22Rv1 (cell line): Measurements from ENCODE around the gene RELA.

Experiments used
- CTCF ChIP-seq: fragments of 450-650 bp; IDR thresholded peaks from 2 replicates; pipeline ENCODE4 v1.5.1; 2017; ENCODE audit warnings: mild to moderate bottlenecking
- ZFX ChIP-seq: fragments of 450-650 bp; IDR thresholded peaks from 2 replicates; pipeline ENCODE4 v1.6.1; 2017; ENCODE audit warnings: antibody characterized with exemption, borderline replicate concordance

DNA sequence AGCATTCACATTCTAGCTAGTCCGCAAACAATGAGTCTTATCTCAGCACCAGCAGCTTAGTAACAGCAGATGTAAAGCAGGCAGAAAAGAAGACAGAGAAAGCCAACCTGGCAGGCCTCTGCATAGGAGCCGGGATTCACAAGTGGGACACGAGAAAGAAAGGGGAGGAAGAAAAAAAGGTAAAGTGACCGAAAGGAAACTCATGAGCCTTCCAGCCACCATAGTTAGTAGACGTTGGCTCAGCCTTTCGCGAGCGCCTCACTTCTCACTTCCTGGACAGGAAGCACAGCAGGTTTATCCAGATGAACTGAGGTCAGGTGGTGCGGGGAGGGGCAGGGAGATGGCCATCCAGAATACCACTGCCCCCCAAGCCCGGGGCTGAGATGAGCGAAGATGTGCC is 29.7 kb upstream of the RELA start:
- TF ChIP-seq CTCF (no peak), ZFX (no peak)
